Panc1 (cell line): ENCODE data around the gene ITFG1.

Experiments
- POLR2AphosphoS5 ChIP-seq: IDR thresholded peaks from 2 replicates; pipeline ENCODE4 v1.6.1; 2012; ENCODE audit warnings: mild to moderate bottlenecking, low read depth, low read length, moderate library complexity
- SIN3A ChIP-seq: IDR thresholded peaks from 2 replicates; pipeline ENCODE4 v1.6.1; 2012; ENCODE audit warnings: low read depth, mild to moderate bottlenecking, low read length, moderate library complexity, borderline replicate concordance; ENCODE audit not compliant: insufficient read depth
- TF ChIP-seq, protein P1 (sequence below): fragments of 450-650 bp; IDR thresholded peaks from 2 replicates; pipeline ENCODE4 v1.5.1; 2017; ENCODE audit warnings: mild to moderate bottlenecking
- TF ChIP-seq, protein P2 (sequence below), 2 experiments: IDR thresholded peaks; 2 replicates each; pipeline ENCODE4 v1.6.1; 2011 to 2012; ENCODE audit warnings: low read depth in 2 of 2, control low read depth in 1 of 2, low read length in 1 of 2, mild to moderate bottlenecking in 1 of 2, moderate library complexity in 1 of 2; ENCODE audit not compliant: insufficient read depth in 1 of 2

DNA sequence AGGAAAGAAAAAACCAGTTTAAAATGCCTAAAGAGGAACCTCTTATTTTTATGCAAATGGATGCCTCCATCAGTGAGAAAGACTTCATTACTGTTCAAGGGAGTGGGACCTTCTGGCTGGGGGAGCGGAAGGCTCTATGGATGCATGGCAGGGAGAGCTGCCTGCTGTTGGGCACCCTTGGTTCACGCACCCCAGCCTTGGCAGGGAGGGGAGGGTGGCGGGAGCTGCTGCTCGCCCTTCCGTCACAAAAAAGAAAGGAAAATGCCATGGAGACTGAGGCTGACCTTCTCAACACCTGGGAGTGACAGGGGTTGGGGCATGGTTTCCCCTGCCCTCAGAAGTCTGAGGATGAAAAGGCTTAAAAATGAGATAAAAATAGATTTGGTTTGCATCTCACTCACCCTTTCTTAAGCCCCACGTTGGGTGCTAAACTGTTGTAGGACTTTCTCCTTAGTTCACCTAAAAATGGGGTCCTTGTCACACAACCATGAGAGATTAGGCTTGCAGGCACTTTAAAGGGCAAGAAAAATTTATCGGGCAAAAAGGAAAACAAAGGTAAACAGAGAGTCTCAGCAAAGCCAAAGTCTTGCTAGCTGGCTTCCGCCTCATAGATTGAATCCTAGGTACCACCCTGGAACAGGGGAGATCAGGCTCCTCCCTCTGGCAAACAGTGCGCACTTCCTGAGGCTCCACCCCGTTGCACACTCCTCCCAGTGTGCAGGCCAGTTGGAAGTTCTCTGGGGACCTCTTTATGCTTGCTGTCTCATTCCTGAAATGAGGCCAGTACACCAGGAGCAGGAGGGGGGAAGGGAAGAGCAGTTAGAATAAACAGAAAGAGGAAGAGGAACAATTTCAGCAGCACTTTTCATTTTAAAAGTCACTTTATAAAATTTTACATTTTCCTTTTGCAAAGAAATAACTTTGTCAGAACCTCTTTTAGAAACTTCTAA, 31.8 kb upstream of the ITFG1 start:
- TF ChIP-seq, protein P1, sequence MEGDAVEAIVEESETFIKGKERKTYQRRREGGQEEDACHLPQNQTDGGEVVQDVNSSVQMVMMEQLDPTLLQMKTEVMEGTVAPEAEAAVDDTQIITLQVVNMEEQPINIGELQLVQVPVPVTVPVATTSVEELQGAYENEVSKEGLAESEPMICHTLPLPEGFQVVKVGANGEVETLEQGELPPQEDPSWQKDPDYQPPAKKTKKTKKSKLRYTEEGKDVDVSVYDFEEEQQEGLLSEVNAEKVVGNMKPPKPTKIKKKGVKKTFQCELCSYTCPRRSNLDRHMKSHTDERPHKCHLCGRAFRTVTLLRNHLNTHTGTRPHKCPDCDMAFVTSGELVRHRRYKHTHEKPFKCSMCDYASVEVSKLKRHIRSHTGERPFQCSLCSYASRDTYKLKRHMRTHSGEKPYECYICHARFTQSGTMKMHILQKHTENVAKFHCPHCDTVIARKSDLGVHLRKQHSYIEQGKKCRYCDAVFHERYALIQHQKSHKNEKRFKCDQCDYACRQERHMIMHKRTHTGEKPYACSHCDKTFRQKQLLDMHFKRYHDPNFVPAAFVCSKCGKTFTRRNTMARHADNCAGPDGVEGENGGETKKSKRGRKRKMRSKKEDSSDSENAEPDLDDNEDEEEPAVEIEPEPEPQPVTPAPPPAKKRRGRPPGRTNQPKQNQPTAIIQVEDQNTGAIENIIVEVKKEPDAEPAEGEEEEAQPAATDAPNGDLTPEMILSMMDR = no peak
- TF ChIP-seq SIN3A (no peak), POLR2AphosphoS5 (no peak)
- TF ChIP-seq, protein P2, sequence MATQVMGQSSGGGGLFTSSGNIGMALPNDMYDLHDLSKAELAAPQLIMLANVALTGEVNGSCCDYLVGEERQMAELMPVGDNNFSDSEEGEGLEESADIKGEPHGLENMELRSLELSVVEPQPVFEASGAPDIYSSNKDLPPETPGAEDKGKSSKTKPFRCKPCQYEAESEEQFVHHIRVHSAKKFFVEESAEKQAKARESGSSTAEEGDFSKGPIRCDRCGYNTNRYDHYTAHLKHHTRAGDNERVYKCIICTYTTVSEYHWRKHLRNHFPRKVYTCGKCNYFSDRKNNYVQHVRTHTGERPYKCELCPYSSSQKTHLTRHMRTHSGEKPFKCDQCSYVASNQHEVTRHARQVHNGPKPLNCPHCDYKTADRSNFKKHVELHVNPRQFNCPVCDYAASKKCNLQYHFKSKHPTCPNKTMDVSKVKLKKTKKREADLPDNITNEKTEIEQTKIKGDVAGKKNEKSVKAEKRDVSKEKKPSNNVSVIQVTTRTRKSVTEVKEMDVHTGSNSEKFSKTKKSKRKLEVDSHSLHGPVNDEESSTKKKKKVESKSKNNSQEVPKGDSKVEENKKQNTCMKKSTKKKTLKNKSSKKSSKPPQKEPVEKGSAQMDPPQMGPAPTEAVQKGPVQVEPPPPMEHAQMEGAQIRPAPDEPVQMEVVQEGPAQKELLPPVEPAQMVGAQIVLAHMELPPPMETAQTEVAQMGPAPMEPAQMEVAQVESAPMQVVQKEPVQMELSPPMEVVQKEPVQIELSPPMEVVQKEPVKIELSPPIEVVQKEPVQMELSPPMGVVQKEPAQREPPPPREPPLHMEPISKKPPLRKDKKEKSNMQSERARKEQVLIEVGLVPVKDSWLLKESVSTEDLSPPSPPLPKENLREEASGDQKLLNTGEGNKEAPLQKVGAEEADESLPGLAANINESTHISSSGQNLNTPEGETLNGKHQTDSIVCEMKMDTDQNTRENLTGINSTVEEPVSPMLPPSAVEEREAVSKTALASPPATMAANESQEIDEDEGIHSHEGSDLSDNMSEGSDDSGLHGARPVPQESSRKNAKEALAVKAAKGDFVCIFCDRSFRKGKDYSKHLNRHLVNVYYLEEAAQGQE (IDR thresholded peaks at IDR 0.05; ENCODE audit: insufficient read depth in 1 of 2, low read depth in 2 of 2, low read length in 1 of 2) = no peak
